ENCODE measurements around the gene OPHN1. TPM values are rescaled to one million over a fixed set of nuclear protein-coding genes. Genes with fewer than 3 reads are reported as not detected.

Gene OPHN1
- total RNA-seq, 1 experiment from 2014 or later, result 4.6 TPM

- Mint-ChIP-seq H3K27ac (ENCODE audit: unreplicated experiment) (no peak overlapping the region), H3K27me3 (ENCODE audit: insufficient read depth, unreplicated experiment) (no peaks in the 10 kb centered on the region), H3K36me3 (ENCODE audit: insufficient read depth, unreplicated experiment) (no peaks in the 10 kb centered on the region), H3K9me3 (ENCODE audit: unreplicated experiment) (no peaks in the 10 kb centered on the region), H3K4me1 (ENCODE audit: low read depth, unreplicated experiment) (no peaks in the 10 kb centered on the region), H3K4me3 (ENCODE audit: unreplicated experiment) (no peak overlapping the region)
- Histone ChIP-seq H3K9me3 (no peaks in the 10 kb centered on the region), H3K4me1 (no peaks in the 10 kb centered on the region), H3K36me3 (ENCODE audit: control insufficient read depth, insufficient read depth, low read length) (no peaks in the 10 kb centered on the region), H3K27me3 (replicated peaks; ENCODE audit: control insufficient read depth, insufficient read depth, low read length) (no peaks in the 10 kb centered on the region), H3K4me3 (ENCODE audit: low read depth, low read length) (no peak overlapping the region)
- DNase-seq, result no peak
- POLR2A ChIA-PET, result no interaction called here
- intact Hi-C loops (cut with micrococcal nuclease; ENCODE audit: unreplicated experiment), result no loop called here
- no TSS peak for BruUV-seq (replicated peaks)
- TF ChIP-seq CTCF (IDR thresholded peaks at IDR 0.05; ENCODE audit: insufficient read depth in 1 of 2, low read depth in 1 of 2, low read length in 1 of 2, severe bottlenecking in 1 of 2, unreplicated experiment in 1 of 2), result no peak
- CTCF ChIA-PET, result no interaction called here
These were observed 293.5 kb downstream of the OPHN1 start for GRCh38 chrX:68139791-68140190.

- no peak overlapping the region for H3K27ac Mint-ChIP-seq (ENCODE audit: unreplicated experiment)
- no peak for DNase-seq
- H3K4me1 Mint-ChIP-seq (ENCODE audit: low read depth, unreplicated experiment), result no peaks in the 10 kb centered on the region
- POLR2A ChIA-PET, result no interaction called here
- no peak overlapping the region for H3K4me3 Mint-ChIP-seq (ENCODE audit: unreplicated experiment)
- no peaks in the 10 kb centered on the region for H3K9me3 Mint-ChIP-seq (ENCODE audit: unreplicated experiment)
- Histone ChIP-seq H3K36me3 (ENCODE audit: control insufficient read depth, insufficient read depth, low read length) (no peaks in the 10 kb centered on the region), H3K4me3 (ENCODE audit: low read depth, low read length) (no peak overlapping the region), H3K27me3 (replicated peaks; ENCODE audit: control insufficient read depth, insufficient read depth, low read length) (no peaks in the 10 kb centered on the region), H3K9me3 (no peaks in the 10 kb centered on the region), H3K4me1 (no peaks in the 10 kb centered on the region)
- H3K36me3 Mint-ChIP-seq (ENCODE audit: insufficient read depth, unreplicated experiment), result no peaks in the 10 kb centered on the region
- H3K27me3 Mint-ChIP-seq (ENCODE audit: insufficient read depth, unreplicated experiment), result no peaks in the 10 kb centered on the region
- intact Hi-C loops (cut with micrococcal nuclease; ENCODE audit: unreplicated experiment), result no loop called here
- no TSS peak for BruUV-seq (replicated peaks)
- no peak for TF ChIP-seq CTCF (IDR thresholded peaks at IDR 0.05; ENCODE audit: insufficient read depth in 1 of 2, low read depth in 1 of 2, low read length in 1 of 2, severe bottlenecking in 1 of 2, unreplicated experiment in 1 of 2)
- CTCF ChIA-PET, result no interaction called here
These were observed 300.1 kb downstream of the OPHN1 start for GRCh38 chrX:68133181-68133580.

GRCh38 chrX:68132749-68133148 is 300.5 kb downstream of the OPHN1 start:
- Histone ChIP-seq H3K36me3 (ENCODE audit: control insufficient read depth, insufficient read depth, low read length) (no peaks in the 10 kb centered on the region), H3K27me3 (replicated peaks; ENCODE audit: control insufficient read depth, insufficient read depth, low read length) (no peaks in the 10 kb centered on the region), H3K4me3 (ENCODE audit: low read depth, low read length) (no peak overlapping the region), H3K4me1 (no peaks in the 10 kb centered on the region), H3K9me3 (no peaks in the 10 kb centered on the region)
- BruUV-seq (replicated peaks), result no TSS peak
- TF ChIP-seq CTCF (IDR thresholded peaks at IDR 0.05; ENCODE audit: insufficient read depth in 1 of 2, low read depth in 1 of 2, low read length in 1 of 2, severe bottlenecking in 1 of 2, unreplicated experiment in 1 of 2), result no peak
- H3K4me1 Mint-ChIP-seq (ENCODE audit: low read depth, unreplicated experiment), result no peaks in the 10 kb centered on the region
- intact Hi-C loops (cut with micrococcal nuclease; ENCODE audit: unreplicated experiment), result no loop called here
- H3K9me3 Mint-ChIP-seq (ENCODE audit: unreplicated experiment), result no peaks in the 10 kb centered on the region
- no peak overlapping the region for H3K4me3 Mint-ChIP-seq (ENCODE audit: unreplicated experiment)
- POLR2A ChIA-PET, result no interaction called here
- no peaks in the 10 kb centered on the region for H3K36me3 Mint-ChIP-seq (ENCODE audit: insufficient read depth, unreplicated experiment)
- no peak for DNase-seq
- no peaks in the 10 kb centered on the region for H3K27me3 Mint-ChIP-seq (ENCODE audit: insufficient read depth, unreplicated experiment)
- no peak overlapping the region for H3K27ac Mint-ChIP-seq (ENCODE audit: unreplicated experiment)
- CTCF ChIA-PET, result no interaction called here
